ENCODE measurements around the gene AIF1L.
"Not testable (repeated sequence)": the region's sequence is repeated elsewhere in the genome, so short reads cannot be mapped to it uniquely, and the experiment has no call there.

AIF1L gene

GRCh38 chr9:131099845-131100244 lies 3.5 kb downstream of the AIF1L start:
- not testable (repeated sequence) for DNase-seq

- DNase-seq: no peak
These were observed 4.1 kb downstream of the AIF1L start for GRCh38 chr9:131100445-131100844.

- DNase-seq: no peak
These were observed 5.1 kb downstream of the AIF1L start for GRCh38 chr9:131101207-131101964.

GRCh38 chr9:131103024-131103423 lies 6.7 kb downstream of the AIF1L start:
- DNase-seq: no peak

- no peak for DNase-seq
These were observed 7.2 kb downstream of the AIF1L start for GRCh38 chr9:131103535-131103934.

- DNase-seq: no peak
These were observed 7.8 kb downstream of the AIF1L start for GRCh38 chr9:131104016-131104740.

- no peak for DNase-seq
These were observed 9.6 kb downstream of the AIF1L start for GRCh38 chr9:131105952-131106351.

GRCh38 chr9:131107760-131108159 lies 11.4 kb downstream of the AIF1L start:
- DNase-seq: no peak

GRCh38 chr9:131111186-131111853 lies 15.0 kb downstream of the AIF1L start:
- no peak for DNase-seq

- DNase-seq: no peak
These were observed 15.6 kb downstream of the AIF1L start for GRCh38 chr9:131111854-131112311.

GRCh38 chr9:131112374-131113154 lies 16.2 kb downstream of the AIF1L start:
- DNase-seq: no peak

GRCh38 chr9:131113655-131114054 lies 17.3 kb downstream of the AIF1L start:
- DNase-seq: no peak

GRCh38 chr9:131114084-131114535 lies 17.8 kb downstream of the AIF1L start:
- no peak for DNase-seq

- not testable (repeated sequence) for DNase-seq
These were observed 19.0 kb downstream of the AIF1L start for GRCh38 chr9:131115360-131115742.

- no peak for DNase-seq
These were observed 20.2 kb downstream of the AIF1L start for GRCh38 chr9:131116281-131117120.

- no peak for DNase-seq
These were observed 20.9 kb downstream of the AIF1L start for GRCh38 chr9:131117121-131117761.

GRCh38 chr9:131117762-131118145 lies 21.4 kb downstream of the AIF1L start:
- no peak for DNase-seq

GRCh38 chr9:131119600-131119999 lies 23.3 kb downstream of the AIF1L start:
- DNase-seq: no peak

- no peak for DNase-seq
These were observed 24.4 kb downstream of the AIF1L start for GRCh38 chr9:131120620-131121228.

GRCh38 chr9:131121346-131121745 lies 25.0 kb downstream of the AIF1L start:
- DNase-seq: no peak

- DNase-seq: no peak
These were observed 25.8 kb downstream of the AIF1L start for GRCh38 chr9:131122158-131122557.

Data from T-helper 9 cell (primary cell).